Lung (tissue), 12 donors: Measurements from ENCODE around the gene TRIM63. TPM values are rescaled to one million over a fixed set of nuclear protein-coding genes. Genes with fewer than 3 reads are reported as not detected.
A peak's percentile ranks its signal among the peaks of the same experiment; 100 is the strongest.

ENCODE experiments used
- ATAC-seq: fragments of 200-7000 bp; cut with Tn5 transposase; one replicate; pipeline ENCODE4 v1.9.1; 2020; ENCODE audit warnings: moderate number of reproducible peaks; ENCODE audit not compliant: insufficient read depth, low FRiP score
- DNase-seq, 3 donors: peaks; one replicate each; pipeline ENCODE4 v3.0.0-alpha.2; 2013 to 2017
- H3K27ac ChIP-seq, 2 donors: one replicate each; pipeline ENCODE4 v1.5.1; 2013; ENCODE audit warnings: mild to moderate bottlenecking in 2 of 2, moderate library complexity in 2 of 2, control low read depth in 1 of 2, inconsistent platforms in 1 of 2, low read depth in 1 of 2, low read length in 1 of 2
- H3K27me3 ChIP-seq, 3 donors: one replicate each; pipeline ENCODE4 v1.5.1; 2013; ENCODE audit warnings: low read length in 2 of 3; ENCODE audit not compliant: control insufficient read depth in 3 of 3, insufficient read depth in 3 of 3
- H3K36me3 ChIP-seq, 4 donors: one replicate each; pipeline ENCODE4 v1.5.1; 2013; ENCODE audit warnings: low read length in 4 of 4, mild to moderate bottlenecking in 1 of 4, moderate library complexity in 1 of 4; ENCODE audit not compliant: control insufficient read depth in 4 of 4, insufficient read depth in 4 of 4
- H3K4me1 ChIP-seq, 5 donors: one replicate each; pipeline ENCODE4 v1.5.1; 2013; ENCODE audit warnings: low read length in 5 of 5, mild to moderate bottlenecking in 2 of 5, moderate library complexity in 1 of 5; ENCODE audit not compliant: control insufficient read depth in 5 of 5, insufficient read depth in 5 of 5
- H3K4me3 ChIP-seq: one replicate; pipeline ENCODE4 v1.5.1; 2013; ENCODE audit warnings: mild to moderate bottlenecking, control low read depth, moderate library complexity
- H3K9ac ChIP-seq, 2 donors: one replicate each; pipeline ENCODE4 v1.5.1; 2013; ENCODE audit warnings: low read length in 2 of 2, control low read depth in 1 of 2; ENCODE audit not compliant: insufficient read depth in 1 of 2
- H3K9me3 ChIP-seq, 4 donors: one replicate each; pipeline ENCODE4 v1.5.1; 2013; ENCODE audit warnings: low read length in 3 of 4, mild to moderate bottlenecking in 1 of 4, moderate library complexity in 1 of 4; ENCODE audit not compliant: control insufficient read depth in 4 of 4, insufficient read depth in 3 of 4
- WGBS, 2 donors: extraction: QIAGEN DNeasy Blood & Tissue Kit; methylation state at CpG; one replicate each; pipeline ENCODE4 v1.1.7; 2013; 5-methylcytosine and 5-hydroxymethylcytosine counted together
- polyA plus RNA-seq, 2 donors: library from polyadenylated mRNA; stranded (reverse); fragments of 200-250 nt; gene quantifications; one replicate each; pipeline ENCODE4 v1.2.1, GENCODE V29; 2013
- total RNA-seq, 2 donors: library from RNA; depleted of rRNA in 1 of 2; stranded (reverse); fragments of >200 nt in 1 of 2; gene quantifications; one replicate each; pipeline ENCODE4 v1.2.1, GENCODE V29; 2014 to 2021
- TF ChIP-seq, protein P1 (sequence below): IDR thresholded peaks from 2 replicates; pipeline ENCODE4 v1.5.1; 2012; ENCODE audit warnings: mild to moderate bottlenecking; ENCODE audit errors: control extremely low read depth, extremely low read depth
- donor health status: control.
- donor health status: control.
- donor health status: Bipolar disorder and iron deficiency.
- donor health status: healthy.
- donor health status: DM: yes; HTN: yes; CAD: no.

Gene TRIM63
- total and polyA plus RNA-seq, 4 donors, result 0.12 to 0.31 (median 0.19) TPM

DNA sequence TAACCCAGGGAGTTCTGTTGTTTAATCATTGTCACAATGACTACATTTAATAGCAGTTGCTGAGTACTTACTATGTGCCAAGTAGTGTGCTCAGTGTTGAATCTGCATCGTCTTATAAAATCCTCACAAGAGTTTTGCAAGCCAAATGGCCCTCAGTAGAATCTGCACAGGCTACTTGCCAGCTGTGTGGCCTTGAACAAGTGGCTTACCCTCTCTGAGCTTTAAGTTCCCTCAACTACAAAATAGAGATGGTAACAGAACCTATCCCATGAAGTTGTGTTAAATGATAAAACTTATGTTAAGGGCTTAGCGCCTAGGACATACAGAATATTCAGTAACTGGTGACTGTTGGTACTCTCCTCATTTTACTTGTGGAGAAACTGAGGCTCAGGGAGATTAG lies 12.4 kb downstream of the TRIM63 start:
- TF ChIP-seq, protein P1, sequence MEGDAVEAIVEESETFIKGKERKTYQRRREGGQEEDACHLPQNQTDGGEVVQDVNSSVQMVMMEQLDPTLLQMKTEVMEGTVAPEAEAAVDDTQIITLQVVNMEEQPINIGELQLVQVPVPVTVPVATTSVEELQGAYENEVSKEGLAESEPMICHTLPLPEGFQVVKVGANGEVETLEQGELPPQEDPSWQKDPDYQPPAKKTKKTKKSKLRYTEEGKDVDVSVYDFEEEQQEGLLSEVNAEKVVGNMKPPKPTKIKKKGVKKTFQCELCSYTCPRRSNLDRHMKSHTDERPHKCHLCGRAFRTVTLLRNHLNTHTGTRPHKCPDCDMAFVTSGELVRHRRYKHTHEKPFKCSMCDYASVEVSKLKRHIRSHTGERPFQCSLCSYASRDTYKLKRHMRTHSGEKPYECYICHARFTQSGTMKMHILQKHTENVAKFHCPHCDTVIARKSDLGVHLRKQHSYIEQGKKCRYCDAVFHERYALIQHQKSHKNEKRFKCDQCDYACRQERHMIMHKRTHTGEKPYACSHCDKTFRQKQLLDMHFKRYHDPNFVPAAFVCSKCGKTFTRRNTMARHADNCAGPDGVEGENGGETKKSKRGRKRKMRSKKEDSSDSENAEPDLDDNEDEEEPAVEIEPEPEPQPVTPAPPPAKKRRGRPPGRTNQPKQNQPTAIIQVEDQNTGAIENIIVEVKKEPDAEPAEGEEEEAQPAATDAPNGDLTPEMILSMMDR, result no peak
- no peak for ATAC-seq

DNA sequence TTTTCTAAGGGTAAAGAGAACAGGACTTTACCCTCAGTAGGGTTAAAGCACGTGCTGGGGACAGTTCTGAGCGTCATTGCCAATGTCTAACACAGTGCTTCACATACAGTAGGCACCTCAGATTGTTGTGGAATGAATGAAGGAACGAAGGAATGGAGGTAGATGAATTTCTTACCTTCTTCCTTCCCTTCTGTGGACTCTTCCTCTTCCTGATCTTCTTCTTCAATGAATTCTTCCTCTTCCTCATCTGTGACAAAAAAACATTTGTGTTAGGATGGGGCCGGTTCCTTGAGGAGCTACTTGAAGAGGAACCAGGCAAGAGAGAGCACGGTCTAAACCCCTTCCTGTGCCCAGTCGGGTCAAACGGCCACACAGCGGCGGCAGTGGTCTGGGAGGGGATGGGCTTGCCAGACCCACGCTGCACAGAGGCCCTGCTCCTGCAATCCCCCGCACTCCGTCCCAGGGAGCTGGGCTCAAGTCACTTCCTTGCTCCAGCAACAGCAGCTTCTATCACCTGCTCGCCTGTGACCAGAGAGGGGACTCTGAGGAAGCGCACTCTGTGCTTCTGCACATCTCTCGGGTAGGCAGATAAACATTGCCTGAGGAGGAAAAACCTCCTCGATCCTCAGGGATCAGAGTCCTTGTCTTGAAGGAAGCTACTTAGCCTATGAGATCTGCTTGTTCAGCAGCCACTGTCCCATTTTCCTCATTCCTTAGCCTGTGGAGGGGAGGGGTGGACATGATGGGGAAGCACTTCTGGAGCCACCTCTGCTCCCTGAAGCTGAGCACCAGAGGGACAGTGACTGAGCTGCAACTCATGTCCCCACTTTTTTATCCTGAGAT lies 13.5 kb downstream of the TRIM63 start:
- H3K9ac ChIP-seq, result no peak overlapping the region
- H3K4me1 ChIP-seq, result no peaks in the 10 kb centered on the region
- H3K4me3 ChIP-seq, result no peak overlapping the region
- no peak for DNase-seq
- no peak overlapping the region for H3K27ac ChIP-seq
- H3K27me3 ChIP-seq, result peaks cover 0 to 5% (median 3%) of the 10 kb centered on the region in 3 donors
- H3K9me3 ChIP-seq, result peaks cover 0 to 3% (median 0%) of the 10 kb centered on the region in 4 donors
- peaks cover 0 to 13% (median 0%) of the 10 kb centered on the region in 4 donors for H3K36me3 ChIP-seq
- WGBS, 2 donors, result 34% methylated on average over 16 of the region's 16 CpGs
- TF ChIP-seq, protein P1, result no peak
- ATAC-seq, result no peak

More for the DNA sequence above, 12.4 kb downstream of the TRIM63 start:
- no peak for DNase-seq
- Histone ChIP-seq H3K27ac (no peak overlapping the region), H3K9me3 (peaks cover 0 to 3% (median 0%) of the 10 kb centered on the region in 4 donors), H3K27me3 (peaks cover 0 to 5% (median 3%) of the 10 kb centered on the region in 3 donors), H3K9ac (no peak overlapping the region), H3K4me3 (no peak overlapping the region), H3K36me3 (peaks cover 0 to 18% (median 0%) of the 10 kb centered on the region in 4 donors), H3K4me1 (peaks cover 0 to 4% (median 0%) of the 10 kb centered on the region in 5 donors)
- WGBS, 2 donors, result 87 to 91% methylated on average over 2 of the region's 2 CpGs

DNA sequence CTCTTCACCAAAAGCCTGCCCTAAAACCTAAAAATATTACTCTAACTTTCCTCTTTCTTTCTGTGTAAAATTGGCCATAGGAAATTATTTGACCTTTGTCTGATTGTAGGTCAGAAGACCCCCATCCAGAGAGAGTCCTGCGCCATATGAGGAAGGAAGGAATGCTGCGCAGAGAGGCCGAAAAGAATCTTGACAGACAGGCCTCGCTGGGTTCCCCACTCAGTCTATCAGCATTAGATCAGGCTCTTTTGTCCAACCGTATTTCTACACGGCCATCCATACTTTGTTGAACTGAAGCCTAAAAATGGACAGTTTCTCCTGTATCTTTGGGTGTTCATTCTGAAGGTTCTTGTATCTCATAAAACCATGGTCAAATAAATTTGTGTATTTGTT lies 17.2 kb downstream of the TRIM63 start:
- Histone ChIP-seq H3K4me1 (peaks cover 0 to 8% (median 0%) of the 10 kb centered on the region in 5 donors), H3K4me3 (no peak overlapping the region), H3K27ac (peak overlapping the region in 1 of 2 donors; percentile 18), H3K27me3 (peaks cover 0 to 29% (median 23%) of the 10 kb centered on the region in 3 donors), H3K9me3 (peaks cover 0 to 1% (median 0%) of the 10 kb centered on the region in 4 donors), H3K36me3 (peaks cover 0 to 4% (median 0%) of the 10 kb centered on the region in 4 donors), H3K9ac (no peak overlapping the region)
- 89% methylated on average over 6 of the region's 6 CpGs for WGBS, 2 donors
- no peak for DNase-seq
- ATAC-seq, result no peak
- TF ChIP-seq, protein P1, result no peak
